C4-2B (cell line): ENCODE data around the gene ALG12.
A peak's percentile ranks its signal among the peaks of the same experiment; 100 is the strongest.

Source experiments
- H3K27ac ChIP-seq: fragments of 450-650 bp; 2 replicates; pipeline ENCODE4 v1.5.1; 2017
- ZFX ChIP-seq: fragments of 450-650 bp; IDR thresholded peaks from 2 replicates; pipeline ENCODE4 v1.6.1; 2017
- TF ChIP-seq, protein P1 (sequence below): fragments of 450-650 bp; conservative IDR thresholded peaks from 2 replicates; pipeline ENCODE4 v1.5.1; 2017; ENCODE audit warnings: mild to moderate bottlenecking

Gene ALG12

DNA sequence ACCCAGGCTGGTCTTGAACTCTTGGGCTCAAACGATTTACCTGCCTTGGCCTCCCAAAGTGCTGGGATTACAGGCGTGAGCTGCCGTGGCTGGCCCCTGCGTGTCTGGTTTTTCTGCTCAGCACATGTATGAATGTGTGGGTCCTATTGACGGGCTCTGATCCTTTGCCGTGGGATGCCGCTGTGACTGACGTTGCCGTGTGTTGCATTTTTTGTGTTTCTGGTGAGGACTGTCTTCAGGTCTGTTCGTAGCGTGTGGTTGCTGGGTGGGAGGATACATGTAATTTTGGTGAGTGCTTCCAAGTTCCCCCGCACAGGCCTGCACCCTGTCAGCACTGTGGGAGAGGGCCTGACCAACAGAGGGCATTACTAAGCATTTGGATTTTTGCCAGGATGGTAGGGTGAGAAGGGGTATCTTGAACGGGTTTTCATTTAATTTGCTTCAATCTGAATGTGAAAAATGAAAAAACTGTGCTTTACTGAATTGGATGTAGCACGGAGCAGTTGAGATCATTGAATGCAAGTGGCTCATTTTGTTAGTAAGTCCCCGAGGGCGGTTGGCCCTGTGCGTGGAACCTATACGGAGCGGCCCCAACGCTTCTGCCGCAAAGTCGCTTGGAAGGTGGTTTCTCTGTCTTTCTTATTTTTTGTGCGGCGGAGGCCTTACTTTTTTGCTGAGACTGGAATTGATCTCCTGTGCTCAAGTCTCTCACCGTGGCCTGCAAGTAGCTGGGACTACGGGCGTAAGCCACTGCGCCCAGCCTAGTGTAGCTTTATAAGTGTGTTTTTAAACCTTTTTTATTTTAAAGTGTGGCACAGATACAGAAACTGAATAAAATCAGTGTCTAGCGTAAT, 56.4 kb downstream of the ALG12 start:
- no peak for TF ChIP-seq ZFX
- TF ChIP-seq, protein P1, sequence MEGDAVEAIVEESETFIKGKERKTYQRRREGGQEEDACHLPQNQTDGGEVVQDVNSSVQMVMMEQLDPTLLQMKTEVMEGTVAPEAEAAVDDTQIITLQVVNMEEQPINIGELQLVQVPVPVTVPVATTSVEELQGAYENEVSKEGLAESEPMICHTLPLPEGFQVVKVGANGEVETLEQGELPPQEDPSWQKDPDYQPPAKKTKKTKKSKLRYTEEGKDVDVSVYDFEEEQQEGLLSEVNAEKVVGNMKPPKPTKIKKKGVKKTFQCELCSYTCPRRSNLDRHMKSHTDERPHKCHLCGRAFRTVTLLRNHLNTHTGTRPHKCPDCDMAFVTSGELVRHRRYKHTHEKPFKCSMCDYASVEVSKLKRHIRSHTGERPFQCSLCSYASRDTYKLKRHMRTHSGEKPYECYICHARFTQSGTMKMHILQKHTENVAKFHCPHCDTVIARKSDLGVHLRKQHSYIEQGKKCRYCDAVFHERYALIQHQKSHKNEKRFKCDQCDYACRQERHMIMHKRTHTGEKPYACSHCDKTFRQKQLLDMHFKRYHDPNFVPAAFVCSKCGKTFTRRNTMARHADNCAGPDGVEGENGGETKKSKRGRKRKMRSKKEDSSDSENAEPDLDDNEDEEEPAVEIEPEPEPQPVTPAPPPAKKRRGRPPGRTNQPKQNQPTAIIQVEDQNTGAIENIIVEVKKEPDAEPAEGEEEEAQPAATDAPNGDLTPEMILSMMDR: no peak
- H3K27ac ChIP-seq: no peak overlapping the region

DNA sequence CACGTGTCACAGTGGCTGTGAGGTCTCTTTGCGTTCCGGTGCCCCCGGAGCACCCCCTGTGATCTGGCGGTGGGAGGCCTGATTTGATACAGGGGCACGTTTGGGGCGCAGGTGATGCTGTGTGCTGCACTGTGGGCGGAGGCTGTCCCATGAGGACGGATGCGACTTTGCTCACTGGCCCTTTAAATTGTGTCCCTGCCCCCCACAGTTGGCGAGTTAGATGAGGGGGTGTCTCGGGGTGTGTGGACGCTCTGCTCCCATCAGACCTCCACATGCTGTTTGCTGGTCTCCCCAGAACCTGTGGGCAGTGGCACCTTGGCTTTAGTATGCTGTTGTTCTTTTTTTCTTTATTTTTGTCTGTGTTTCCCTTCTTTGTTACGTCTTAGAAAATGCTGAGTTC, 59.4 kb downstream of the ALG12 start:
- TF ChIP-seq, protein P1: no peak
- no peak for TF ChIP-seq ZFX
- no peak overlapping the region for H3K27ac ChIP-seq

DNA sequence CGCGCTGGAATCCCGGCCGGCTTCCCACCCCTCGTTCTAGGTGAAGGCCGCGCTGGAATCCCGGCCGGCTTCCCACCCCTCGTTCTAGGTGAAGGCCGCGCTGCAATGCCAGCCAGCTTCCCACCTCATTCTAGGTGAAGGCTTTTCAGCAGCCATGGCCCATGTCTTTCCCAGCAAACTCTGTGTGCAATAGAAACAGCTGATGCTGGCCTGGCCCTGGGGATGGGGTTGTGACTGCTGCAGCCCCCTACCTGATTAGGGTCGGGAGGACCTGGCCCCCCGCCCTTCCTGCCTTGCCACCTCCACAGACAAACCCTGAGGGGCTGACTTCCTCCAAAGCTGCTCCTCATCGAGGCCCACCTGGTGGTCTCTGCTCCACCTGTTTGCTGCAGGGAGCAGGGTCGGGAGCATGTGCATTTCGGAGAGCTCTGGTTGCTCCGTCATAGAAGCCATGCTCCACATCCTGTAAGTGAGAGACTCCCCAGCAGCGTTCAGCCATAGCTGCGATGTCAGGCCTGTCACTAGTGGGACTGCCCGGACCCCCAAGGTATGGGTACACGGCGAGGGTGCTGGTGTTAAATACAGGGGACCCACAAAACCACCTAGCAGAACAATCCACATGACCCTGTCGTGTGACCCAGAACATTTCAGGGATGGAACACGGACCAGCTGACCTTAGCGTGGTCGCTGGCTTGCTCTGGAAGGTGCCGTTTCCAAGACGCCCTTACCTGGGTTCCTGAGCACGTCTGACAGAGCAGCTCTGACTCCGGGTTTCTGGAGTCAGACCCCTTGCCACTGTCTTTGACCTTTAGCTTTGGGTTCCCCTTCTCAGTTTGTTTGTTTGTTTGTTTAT, 61.2 kb downstream of the ALG12 start:
- TF ChIP-seq, protein P1: no peak
- no peak for TF ChIP-seq ZFX
- peak overlapping the region; percentile 9 for H3K27ac ChIP-seq

DNA sequence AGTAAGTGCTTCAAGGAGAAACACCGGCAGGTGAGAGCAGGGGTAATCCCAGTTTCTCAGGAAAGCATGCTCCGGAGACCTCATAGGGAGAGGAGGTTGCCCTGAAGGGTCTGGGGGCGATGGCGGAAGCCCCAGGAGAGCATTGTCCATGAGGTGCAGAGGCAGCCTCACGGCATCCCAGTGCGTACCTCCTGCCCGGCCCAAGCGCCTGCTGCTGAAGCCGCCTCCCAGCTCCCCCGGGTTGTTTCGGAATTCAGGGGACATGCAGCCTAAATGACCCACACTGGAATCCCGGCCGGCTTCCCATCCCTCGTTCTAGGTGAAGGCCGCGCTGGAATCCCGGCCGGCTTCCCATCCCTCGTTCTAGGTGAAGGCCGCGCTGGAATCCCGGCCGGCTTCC, 61.9 kb downstream of the ALG12 start:
- TF ChIP-seq, protein P1: no peak
- no peak for TF ChIP-seq ZFX

DNA sequence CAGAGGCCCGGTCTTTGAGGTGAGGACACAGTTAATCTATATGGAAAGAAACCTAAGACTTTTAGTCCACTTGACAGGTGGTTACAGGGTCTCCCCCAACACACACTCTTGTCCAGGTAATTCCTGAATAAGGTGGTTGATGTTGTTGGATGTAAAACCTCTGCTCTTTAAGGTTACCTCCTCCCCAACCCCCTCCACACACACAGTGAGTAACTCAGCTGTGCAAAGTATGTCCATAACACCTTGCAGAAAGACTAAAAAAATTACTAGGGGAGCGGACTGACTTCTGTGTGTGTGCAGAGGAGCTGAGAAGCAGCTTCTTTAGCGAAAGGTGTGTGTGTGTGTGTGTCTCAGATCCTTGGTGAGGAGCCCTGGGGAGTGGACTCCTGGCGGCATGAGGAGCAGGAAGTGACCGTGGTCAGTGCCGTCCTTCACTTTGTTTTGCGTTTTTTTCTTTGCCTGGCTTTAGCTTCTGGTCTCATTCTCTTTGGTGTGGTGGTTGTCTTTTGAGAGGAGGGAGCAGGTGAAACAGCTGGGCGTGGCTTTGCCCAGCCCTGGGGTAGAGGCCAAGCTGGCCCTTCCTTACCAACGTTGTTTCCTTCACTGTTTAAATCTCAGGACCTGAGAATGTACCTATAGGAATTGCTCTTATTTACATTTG, 62.9 kb downstream of the ALG12 start:
- no peak for TF ChIP-seq ZFX
- TF ChIP-seq, protein P1: no peak
- H3K27ac ChIP-seq: peak overlapping the region; percentile 52

More for the DNA sequence above, 61.9 kb downstream of the ALG12 start:
- H3K27ac ChIP-seq: peak overlapping the region; percentile 52

DNA sequence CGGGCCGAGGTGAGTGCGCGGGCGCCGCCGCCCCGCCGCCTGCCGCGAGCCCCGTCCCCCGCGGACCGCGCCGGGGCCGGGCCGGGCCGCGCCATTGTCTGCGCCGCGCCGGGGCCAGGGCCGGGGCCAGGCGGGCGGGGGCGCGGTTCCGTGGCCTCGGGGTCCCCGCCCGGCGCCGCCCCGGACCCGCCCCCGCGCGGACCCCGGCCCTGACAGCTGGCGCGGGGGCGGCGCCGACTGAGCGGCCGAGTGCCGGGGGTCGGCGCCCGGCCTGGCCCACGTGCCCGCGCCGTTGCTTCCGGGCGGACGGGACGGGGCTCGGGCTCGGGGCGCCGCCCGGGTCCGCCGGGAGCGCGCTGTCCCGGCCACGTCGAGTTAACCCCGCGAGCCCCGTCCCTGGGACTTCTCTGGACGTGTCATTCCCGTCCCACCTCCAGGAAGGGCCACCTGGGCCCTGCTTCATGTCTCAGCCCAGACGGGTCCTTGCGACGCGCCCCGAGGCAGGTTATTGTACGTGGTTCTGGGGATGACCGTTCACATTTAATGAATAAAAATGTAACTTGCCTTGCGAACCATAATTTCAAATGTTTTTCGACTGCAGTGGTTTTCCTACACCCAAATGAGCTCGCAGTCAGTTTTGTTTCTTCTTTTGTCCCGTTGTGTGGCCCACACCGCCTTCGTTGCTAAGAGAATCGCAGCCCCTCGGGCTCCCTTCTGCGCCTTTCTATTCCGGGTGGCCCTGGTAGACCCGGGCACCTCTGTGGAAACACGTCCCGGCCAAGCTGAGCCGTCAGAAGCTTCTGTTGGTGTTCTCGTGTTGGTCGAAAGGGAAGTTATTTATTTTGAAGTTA, 64.0 kb downstream of the ALG12 start:
- peak overlapping the region; percentile 95 for H3K27ac ChIP-seq
- peak; percentile 72; the same call in 1 of the 2 replicates for TF ChIP-seq ZFX
- TF ChIP-seq, protein P1: no peak
